AG04450 (cell line): Measurements from ENCODE around the gene HAUS3. TPM values are rescaled to one million over a fixed set of nuclear protein-coding genes. Genes with fewer than 3 reads are reported as not detected.

Source experiments
- CTCF ChIA-PET: fragments of 300-600, 350-600 bp; formaldehyde crosslinking; extraction: SDS; loops from one replicate; lab custom pipeline; 2022; ENCODE audit warnings: antibody characterized with exemption, inconsistent platforms; lab: Charles Lee
- POLR2A ChIA-PET: fragments of 350-600 bp; formaldehyde crosslinking; extraction: SDS; loops from one replicate; lab custom pipeline; 2021; ENCODE audit warnings: antibody characterized with exemption, inconsistent platforms; lab: Yijun Ruan, JAX
- DNase-seq: peaks from one replicate; pipeline ENCODE4 v3.0.0-alpha.2; 2011; ENCODE audit warnings: low read depth, low spot score
- H3K27ac ChIP-seq: one replicate; pipeline ENCODE4 v1.5.1; 2012; ENCODE audit warnings: low read depth, low read length, control low read depth
- H3K27me3 ChIP-seq: one replicate; pipeline ENCODE4 v1.6.0; 2012; ENCODE audit warnings: low read length; ENCODE audit not compliant: control insufficient read depth, insufficient read depth
- H3K4me3 ChIP-seq: 2 replicates; pipeline ENCODE4 v1.5.1; 2011; ENCODE audit warnings: mild to moderate bottlenecking, low read depth, low read length, control low read depth
- H3K9me3 ChIP-seq: 2 replicates; pipeline ENCODE4 v1.5.1; 2012; ENCODE audit warnings: low read length; ENCODE audit not compliant: control insufficient read depth, insufficient read depth
- CTCF ChIP-seq: IDR thresholded peaks from 2 replicates; pipeline ENCODE4 v1.5.1; 2011; ENCODE audit warnings: low read depth, low read length, control low read depth, inconsistent platforms
- polyA plus RNA-seq: library from polyadenylated mRNA; depleted of rRNA; stranded (reverse); fragments of >200 nt; gene quantifications from 2 replicates; pipeline ENCODE4 v1.2.3, GENCODE V29; 2011

The HAUS3 gene
- polyA plus RNA-seq, 1 experiment = 6.0 TPM

GRCh38 chr4:2194496-2194895 is 47.4 kb downstream of the HAUS3 start:
- H3K27ac ChIP-seq = no peak overlapping the region
- H3K9me3 ChIP-seq = no peaks in the 10 kb centered on the region
- no peak for TF ChIP-seq CTCF
- H3K27me3 ChIP-seq = no peaks in the 10 kb centered on the region
- no peak for DNase-seq
- no peak overlapping the region for H3K4me3 ChIP-seq
- ChIA-PET CTCF (no interaction called here), POLR2A (no interaction called here)

- ChIA-PET CTCF (no interaction called here), POLR2A (no interaction called here)
- TF ChIP-seq CTCF = no peak
Measured at GRCh38 chr4:2193326-2193725, 48.6 kb downstream of the HAUS3 start.

GRCh38 chr4:2186865-2187172 is 55.1 kb downstream of the HAUS3 start:
- no peaks in the 10 kb centered on the region for H3K27me3 ChIP-seq
- DNase-seq = no peak
- POLR2A ChIA-PET = no interaction called here
- no peaks in the 10 kb centered on the region for H3K9me3 ChIP-seq
- no peak overlapping the region for H3K4me3 ChIP-seq
- no peak overlapping the region for H3K27ac ChIP-seq
- CTCF ChIA-PET = no interaction called here
- no peak for TF ChIP-seq CTCF

More at GRCh38 chr4:2193326-2193725, 48.6 kb downstream of the HAUS3 start:
- Histone ChIP-seq H3K9me3 (no peaks in the 10 kb centered on the region), H3K27ac (no peak overlapping the region), H3K27me3 (no peaks in the 10 kb centered on the region), H3K4me3 (no peak overlapping the region)
- no peak for DNase-seq

- Histone ChIP-seq H3K27me3 (no peaks in the 10 kb centered on the region), H3K9me3 (no peaks in the 10 kb centered on the region), H3K27ac (no peak overlapping the region), H3K4me3 (no peak overlapping the region)
- no peak for DNase-seq
- ChIA-PET POLR2A (no interaction called here), CTCF (no interaction called here)
- peak; percentile 25; the same call in 1 of the 2 replicates for TF ChIP-seq CTCF
Measured at GRCh38 chr4:2186133-2186864, 55.6 kb downstream of the HAUS3 start.

GRCh38 chr4:2183394-2183793 is 58.5 kb downstream of the HAUS3 start:
- no peak overlapping the region for H3K27ac ChIP-seq
- no peak for DNase-seq
- H3K27me3 ChIP-seq = no peaks in the 10 kb centered on the region
- no peak overlapping the region for H3K4me3 ChIP-seq
- POLR2A ChIA-PET = no interaction called here
- TF ChIP-seq CTCF = no peak
- no peaks in the 10 kb centered on the region for H3K9me3 ChIP-seq
- CTCF ChIA-PET = interaction anchor here (0.6 kb wide), 1 partner anchor 174 kb away, joined by 3 read pairs; no protein-coding TSS in a partner anchor
